GM12875 (cell line): ENCODE measurements around the gene GAB1.

Source experiments
- H3K4me3 ChIP-seq: one replicate; pipeline ENCODE4 v1.5.1; 2011; ENCODE audit warnings: low read depth, low read length, control low read depth
- TF ChIP-seq, protein P1 (sequence below): IDR thresholded peaks from 2 replicates; pipeline ENCODE4 v1.5.1; 2011; ENCODE audit warnings: low read depth, mild to moderate bottlenecking, control low read depth, inconsistent platforms, low read length, moderate library complexity, borderline replicate concordance; ENCODE audit not compliant: insufficient read depth

The GAB1 gene

DNA sequence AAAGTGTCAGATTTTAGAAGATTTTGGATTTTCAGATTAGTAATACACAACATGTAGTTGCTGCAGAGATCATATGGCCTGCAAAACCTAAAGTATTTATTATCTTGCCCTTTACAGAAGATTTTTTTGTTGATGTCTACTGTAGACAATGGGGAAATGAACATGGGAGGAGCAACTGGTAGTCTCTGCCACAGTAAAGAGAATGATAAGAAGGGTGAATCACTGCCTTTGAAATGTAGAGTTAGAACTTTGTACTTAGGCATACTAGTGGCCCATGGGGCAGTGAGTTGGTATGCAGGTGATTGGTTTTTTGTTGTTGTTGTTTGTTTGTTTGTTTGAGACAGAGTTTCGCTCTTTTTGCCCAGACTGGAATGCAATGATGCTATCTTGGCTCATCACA, 50.1 kb downstream of the GAB1 start:
- no peak overlapping the region for H3K4me3 ChIP-seq
- TF ChIP-seq, protein P1, sequence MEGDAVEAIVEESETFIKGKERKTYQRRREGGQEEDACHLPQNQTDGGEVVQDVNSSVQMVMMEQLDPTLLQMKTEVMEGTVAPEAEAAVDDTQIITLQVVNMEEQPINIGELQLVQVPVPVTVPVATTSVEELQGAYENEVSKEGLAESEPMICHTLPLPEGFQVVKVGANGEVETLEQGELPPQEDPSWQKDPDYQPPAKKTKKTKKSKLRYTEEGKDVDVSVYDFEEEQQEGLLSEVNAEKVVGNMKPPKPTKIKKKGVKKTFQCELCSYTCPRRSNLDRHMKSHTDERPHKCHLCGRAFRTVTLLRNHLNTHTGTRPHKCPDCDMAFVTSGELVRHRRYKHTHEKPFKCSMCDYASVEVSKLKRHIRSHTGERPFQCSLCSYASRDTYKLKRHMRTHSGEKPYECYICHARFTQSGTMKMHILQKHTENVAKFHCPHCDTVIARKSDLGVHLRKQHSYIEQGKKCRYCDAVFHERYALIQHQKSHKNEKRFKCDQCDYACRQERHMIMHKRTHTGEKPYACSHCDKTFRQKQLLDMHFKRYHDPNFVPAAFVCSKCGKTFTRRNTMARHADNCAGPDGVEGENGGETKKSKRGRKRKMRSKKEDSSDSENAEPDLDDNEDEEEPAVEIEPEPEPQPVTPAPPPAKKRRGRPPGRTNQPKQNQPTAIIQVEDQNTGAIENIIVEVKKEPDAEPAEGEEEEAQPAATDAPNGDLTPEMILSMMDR: no peak

DNA sequence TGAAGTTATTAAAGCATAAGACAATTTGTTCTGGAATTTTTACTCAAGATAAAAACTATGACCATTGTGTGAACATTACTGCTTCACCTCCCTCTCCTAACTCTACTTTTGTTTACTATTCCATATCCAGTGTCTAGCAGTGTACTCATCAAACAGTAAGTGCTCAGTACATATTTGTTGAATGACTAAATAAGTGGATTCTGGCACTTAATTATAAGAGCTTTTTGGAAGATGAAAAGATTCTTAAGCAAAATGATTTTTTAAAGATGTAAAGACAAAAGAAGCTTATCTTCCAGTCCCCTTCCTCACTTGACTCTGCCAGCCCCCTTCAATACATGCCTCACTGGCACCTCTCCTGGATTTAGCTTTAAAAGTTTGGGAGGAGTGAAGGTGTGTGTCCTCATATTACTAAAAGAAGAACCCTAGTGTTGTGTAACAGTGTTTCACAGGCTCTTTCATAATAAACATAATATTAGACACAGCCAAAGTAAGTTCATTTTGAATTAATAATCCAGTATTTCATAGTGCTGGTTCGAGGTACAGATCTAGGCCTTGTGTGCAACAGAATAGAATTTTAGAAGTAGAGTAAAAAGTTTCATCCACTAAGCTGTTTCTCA, 53.0 kb downstream of the GAB1 start:
- no peak overlapping the region for H3K4me3 ChIP-seq
- TF ChIP-seq, protein P1: no peak

DNA sequence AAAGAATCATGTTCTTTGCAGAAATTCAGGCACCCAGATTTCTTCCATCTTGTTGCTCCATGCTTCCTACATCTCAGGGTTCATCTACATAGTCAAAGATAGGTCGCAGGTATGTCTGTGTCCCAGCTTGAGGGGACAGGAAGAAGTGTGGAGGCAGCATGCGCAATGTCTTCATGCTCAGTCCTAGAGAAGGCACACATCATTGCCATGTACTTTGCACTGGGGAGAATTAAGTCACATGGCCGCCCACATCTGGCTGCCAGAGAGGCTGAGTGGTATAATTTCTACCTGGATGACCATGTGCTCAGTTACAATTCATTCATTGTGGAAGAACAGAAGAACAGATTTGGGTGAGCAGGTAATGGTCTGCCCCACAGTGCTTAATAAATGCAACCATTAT, 54.1 kb downstream of the GAB1 start:
- TF ChIP-seq, protein P1: no peak
- H3K4me3 ChIP-seq: no peak overlapping the region

DNA sequence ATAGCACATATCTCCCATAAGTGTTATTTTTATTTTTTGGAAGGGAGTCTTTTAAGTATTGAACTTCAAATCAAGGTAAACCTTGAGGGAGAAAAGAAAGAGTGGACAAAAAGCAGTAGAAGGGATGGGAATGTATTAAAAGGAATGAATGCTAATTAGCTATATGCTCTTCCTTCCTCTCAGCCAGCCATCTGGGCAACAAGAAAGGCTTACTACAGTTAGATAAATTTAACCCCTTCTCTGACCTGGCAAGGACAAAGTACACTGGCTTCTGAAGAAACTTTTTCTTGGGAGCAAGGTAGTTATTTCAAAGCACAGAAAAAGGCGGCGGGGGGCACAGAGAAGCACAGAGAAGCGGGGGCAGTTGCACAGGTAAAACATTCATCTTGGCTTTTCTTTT, 54.6 kb downstream of the GAB1 start:
- TF ChIP-seq, protein P1: no peak

DNA sequence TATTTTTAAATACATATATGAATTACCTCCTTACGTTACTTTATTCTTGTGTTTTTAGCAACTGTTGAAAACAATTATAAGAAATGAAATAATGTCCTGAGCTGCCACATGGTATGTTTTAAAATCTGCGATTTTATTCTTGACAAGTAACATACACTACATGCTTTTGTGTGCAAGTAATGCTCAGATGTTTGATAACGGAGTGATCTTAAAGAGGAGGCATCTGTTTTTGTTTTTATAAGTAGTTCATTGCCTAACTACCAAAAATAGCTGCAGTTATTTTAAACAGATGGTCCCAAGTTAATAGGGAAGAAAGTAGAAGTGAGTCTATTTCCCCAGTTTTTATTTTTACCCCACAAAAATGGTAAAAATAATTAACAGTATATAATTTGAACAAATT, 55.2 kb downstream of the GAB1 start:
- TF ChIP-seq, protein P1: no peak
- H3K4me3 ChIP-seq: no peak overlapping the region

More for the DNA sequence above, 54.6 kb downstream of the GAB1 start:
- H3K4me3 ChIP-seq: no peak overlapping the region

DNA sequence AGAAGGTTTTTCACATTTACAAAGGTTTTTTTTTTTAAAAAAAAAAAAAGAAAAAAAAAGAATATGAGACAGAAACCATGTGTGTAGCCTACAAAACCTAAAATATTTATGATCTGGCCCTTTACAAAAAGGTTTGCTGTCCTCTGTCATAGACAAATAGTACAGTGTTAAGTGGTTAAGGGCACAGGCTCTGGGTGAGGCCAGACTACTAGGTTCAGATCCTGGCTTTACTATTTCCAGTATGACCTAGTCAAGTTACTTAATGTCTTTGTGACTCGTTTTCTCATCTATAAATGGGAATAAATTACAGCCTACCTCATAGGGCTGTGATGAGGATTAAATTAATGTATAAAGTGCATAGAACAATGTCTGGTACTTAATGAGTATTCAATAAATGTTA, 56.5 kb downstream of the GAB1 start:
- TF ChIP-seq, protein P1: no peak
- H3K4me3 ChIP-seq: no peak overlapping the region

DNA sequence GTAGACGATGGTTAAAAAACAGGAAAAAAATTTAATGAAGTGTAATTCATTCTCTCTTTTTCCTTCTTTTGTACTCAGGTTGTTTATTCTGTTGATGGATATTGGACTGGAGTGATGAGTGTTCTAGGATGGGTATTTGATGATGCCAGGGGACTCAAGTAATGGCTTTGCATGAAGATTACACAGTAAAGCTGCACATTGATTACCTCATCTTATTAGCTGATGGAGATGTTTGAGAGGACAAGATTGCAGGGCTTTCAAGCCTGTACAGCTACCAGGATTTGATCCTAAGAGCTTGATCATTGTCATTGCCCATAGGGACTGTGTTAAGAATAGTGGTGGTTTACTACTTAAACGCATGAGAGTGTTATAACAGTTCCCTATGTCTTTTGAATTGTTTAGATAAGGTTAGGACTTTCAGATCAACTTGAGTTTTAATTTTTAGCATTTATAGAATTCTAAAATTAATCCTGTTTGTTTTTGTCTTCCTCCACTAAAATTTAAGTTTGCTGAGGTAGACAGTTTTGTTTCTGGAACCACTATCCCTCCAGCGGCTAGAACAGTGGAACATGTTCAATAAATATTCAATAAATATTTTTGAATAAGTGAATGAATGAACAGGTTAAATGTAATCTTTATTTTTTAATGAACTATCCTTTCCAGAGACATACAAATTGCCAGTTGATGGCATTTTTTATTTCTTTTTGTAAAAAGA, 58.2 kb downstream of the GAB1 start:
- no peak overlapping the region for H3K4me3 ChIP-seq
- TF ChIP-seq, protein P1: no peak
